ENCODE data around the gene ZNF662.

DNA sequence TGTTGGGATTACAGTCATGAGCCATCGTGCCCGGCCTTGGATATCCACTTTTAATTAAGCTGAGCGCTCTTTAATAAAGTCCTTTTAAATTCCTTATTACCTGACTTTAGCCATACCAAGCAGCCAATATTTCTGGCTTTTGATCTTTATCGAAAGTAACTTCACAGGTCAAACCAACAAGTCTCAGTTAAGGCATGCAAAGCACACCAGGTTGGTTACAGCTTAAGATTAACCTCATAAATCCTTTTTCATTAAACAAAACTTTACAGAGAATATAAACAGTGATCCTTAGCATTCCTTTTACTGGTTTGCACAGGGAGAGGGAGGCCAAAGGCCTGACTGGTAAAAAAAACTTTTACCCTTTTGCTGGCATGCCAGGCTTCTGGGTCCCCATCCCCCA, 17.7 kb downstream of the ZNF662 start:
- TF ChIP-seq POLR2A (IDR thresholded peaks at IDR 0.05): no peak
- TF ChIP-seq, protein P1, sequence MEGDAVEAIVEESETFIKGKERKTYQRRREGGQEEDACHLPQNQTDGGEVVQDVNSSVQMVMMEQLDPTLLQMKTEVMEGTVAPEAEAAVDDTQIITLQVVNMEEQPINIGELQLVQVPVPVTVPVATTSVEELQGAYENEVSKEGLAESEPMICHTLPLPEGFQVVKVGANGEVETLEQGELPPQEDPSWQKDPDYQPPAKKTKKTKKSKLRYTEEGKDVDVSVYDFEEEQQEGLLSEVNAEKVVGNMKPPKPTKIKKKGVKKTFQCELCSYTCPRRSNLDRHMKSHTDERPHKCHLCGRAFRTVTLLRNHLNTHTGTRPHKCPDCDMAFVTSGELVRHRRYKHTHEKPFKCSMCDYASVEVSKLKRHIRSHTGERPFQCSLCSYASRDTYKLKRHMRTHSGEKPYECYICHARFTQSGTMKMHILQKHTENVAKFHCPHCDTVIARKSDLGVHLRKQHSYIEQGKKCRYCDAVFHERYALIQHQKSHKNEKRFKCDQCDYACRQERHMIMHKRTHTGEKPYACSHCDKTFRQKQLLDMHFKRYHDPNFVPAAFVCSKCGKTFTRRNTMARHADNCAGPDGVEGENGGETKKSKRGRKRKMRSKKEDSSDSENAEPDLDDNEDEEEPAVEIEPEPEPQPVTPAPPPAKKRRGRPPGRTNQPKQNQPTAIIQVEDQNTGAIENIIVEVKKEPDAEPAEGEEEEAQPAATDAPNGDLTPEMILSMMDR (IDR thresholded peaks at IDR 0.05): no peak

Measured in thyroid gland (tissue), 4 donors.